Psoas muscle (tissue), 8 donors: Measurements from ENCODE around the gene SLC16A7. TPM values are rescaled to one million over a fixed set of nuclear protein-coding genes. Genes with fewer than 3 reads are reported as not detected.

Source experiments
- ATAC-seq, 4 donors: fragments of 200-7000 bp; cut with Tn5 transposase; one replicate each; pipeline ENCODE4 v1.9.1; 2020; ENCODE audit warnings: moderate library complexity in 3 of 4, mild to moderate bottlenecking in 2 of 4
- DNase-seq, 2 donors: peaks; one replicate each; pipeline ENCODE4 v3.0.0-alpha.2; 2020
- H3K27ac ChIP-seq: fragments of 200-600 bp; one replicate; pipeline ENCODE4 v1.8.0; 2022
- H3K27me3 ChIP-seq, 3 donors: fragments of 200-600 bp in 1 of 3; one replicate each; pipeline versions ENCODE4 v1.6.1 to v1.8.0; 2013 to 2022; ENCODE audit warnings: low read length in 2 of 3, mild to moderate bottlenecking in 2 of 3, moderate library complexity in 1 of 3; ENCODE audit not compliant: insufficient read depth in 3 of 3
- H3K36me3 ChIP-seq, 2 donors: fragments of 200-600 bp in 1 of 2; one replicate each; pipeline versions ENCODE4 v1.6.1 to v1.8.0; 2013 to 2022; ENCODE audit warnings: low read depth in 1 of 2, mild to moderate bottlenecking in 1 of 2, moderate library complexity in 1 of 2; ENCODE audit not compliant: insufficient read depth in 1 of 2
- H3K4me1 ChIP-seq: fragments of 200-600 bp; one replicate; pipeline ENCODE4 v1.8.0; 2022
- H3K4me3 ChIP-seq: fragments of 200-600 bp; one replicate; pipeline ENCODE4 v1.8.0; 2022; ENCODE audit warnings: mild to moderate bottlenecking
- H3K9me3 ChIP-seq: fragments of 200-600 bp; one replicate; pipeline ENCODE4 v1.8.0; 2022
- CTCF ChIP-seq: fragments of 200-600 bp; IDR thresholded peaks from one replicate; pipeline ENCODE4 v1.8.0; 2022; ENCODE audit warnings: antibody characterized with exemption
- WGBS, 3 donors: extraction: QIAGEN DNeasy Blood & Tissue Kit; methylation state at CpG; one replicate each; pipeline versions ENCODE4 v1.1.6 to v1.1.7; 2013; 5-methylcytosine and 5-hydroxymethylcytosine counted together
- intact Hi-C, 2 donors: fragments of 100-400 bp; cut with DNase I; formaldehyde crosslinking; loops; one replicate each; pipeline versions ENCODE4 v1.11.0 to v1.14.2; 2022
- polyA plus RNA-seq, 3 donors: library from polyadenylated mRNA; stranded (reverse); fragments of 200-250 nt; gene quantifications; one replicate each; pipeline ENCODE4 v1.2.3, GENCODE V29; 2013
- total RNA-seq, 4 donors: library from RNA; stranded (reverse); fragmentation: NEBNext Ultra II Directional in 2 of 4; extraction: Animal tissue kit (Norgen Biotek cat#: 25700) in 2 of 4; gene quantifications; one replicate each; pipeline versions ENCODE4 v1.2.1 to v1.2.4, GENCODE V29; 2021 to 2023
- donor health status: healthy with polysubstance abuse.
- donor health status: DM: no; HTN: no; CAD: no; lungs with moderate emphysema.
- donor health status: Bipolar disorder and iron deficiency.
- donor health status: healthy.
- donor health status: DM: yes; HTN: yes; CAD: no.
- donor health status: DM: no; HTN: no; CAD: no.
- donor health status: DM: no; HTN: no; CAD: no.
- donor health status: DM: yes; HTN: yes; CAD: no.

SLC16A7 gene
- total and polyA plus RNA-seq, 7 donors = 0.49 to 27.4 (median 5.0) TPM

GRCh38 chr12:59636945-59637691, 41.3 kb downstream of the SLC16A7 start:
- Histone ChIP-seq H3K27me3 (no peaks in the 10 kb centered on the region), H3K4me1 (no peaks in the 10 kb centered on the region), H3K27ac (no peak overlapping the region), H3K4me3 (no peak overlapping the region), H3K36me3 (no peaks in the 10 kb centered on the region), H3K9me3 (no peaks in the 10 kb centered on the region)
- intact Hi-C loops = no loop called here
- DNase-seq = no peak
- no peak for TF ChIP-seq CTCF
- ATAC-seq = no peak
- 82 to 86% (median 84%) methylated on average over 5 of the region's 5 CpGs for WGBS, 3 donors

DNA sequence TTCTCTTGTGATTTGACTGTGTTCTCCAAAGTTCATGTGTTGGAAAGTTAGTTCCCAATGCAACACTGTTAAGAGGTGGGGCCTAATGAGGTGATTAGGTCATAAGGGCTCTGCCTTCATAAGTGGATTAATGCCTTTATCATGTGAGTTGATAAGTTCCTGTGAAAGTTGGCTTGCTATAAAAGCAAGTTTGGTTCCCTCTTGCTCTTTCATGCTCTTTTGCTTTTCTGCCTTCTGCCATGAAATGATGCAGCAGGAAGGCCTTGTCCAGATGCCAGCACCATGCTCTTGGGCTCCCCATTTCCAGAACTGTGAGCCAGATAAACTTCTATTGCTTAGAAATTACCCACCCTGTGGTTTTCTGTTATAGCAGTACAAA, 41.9 kb downstream of the SLC16A7 start:
- Histone ChIP-seq H3K27me3 (no peaks in the 10 kb centered on the region), H3K27ac (no peak overlapping the region), H3K9me3 (no peaks in the 10 kb centered on the region), H3K4me3 (no peak overlapping the region), H3K36me3 (no peaks in the 10 kb centered on the region), H3K4me1 (no peaks in the 10 kb centered on the region)
- TF ChIP-seq CTCF = no peak
- DNase-seq = no peak
- no peak for ATAC-seq
- intact Hi-C loops = no loop called here

DNA sequence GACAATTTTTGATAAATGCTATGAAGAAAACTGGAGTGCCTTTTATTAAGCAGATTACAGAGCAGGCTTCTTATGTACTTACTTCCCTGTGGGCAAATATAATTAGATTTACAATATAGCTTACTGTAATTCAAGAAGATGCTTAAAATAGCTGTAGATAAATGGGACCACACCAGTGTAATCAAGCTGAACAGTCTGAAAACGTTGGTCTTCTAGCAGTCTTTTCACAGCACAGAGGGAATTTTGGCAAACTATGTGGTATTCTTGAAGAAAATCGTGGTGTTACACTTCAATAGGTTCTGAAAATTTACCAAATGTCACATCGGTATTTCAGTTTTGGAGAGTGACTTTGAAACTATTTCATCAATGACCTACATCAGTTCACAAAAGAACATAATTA, 47.7 kb downstream of the SLC16A7 start:
- H3K4me1 ChIP-seq = peaks cover 3% of the 10 kb centered on the region
- no peak for ATAC-seq
- no peak overlapping the region for H3K4me3 ChIP-seq
- 32 to 43% (median 38%) methylated on average over 3 of the region's 3 CpGs for WGBS, 3 donors
- no peaks in the 10 kb centered on the region for H3K27me3 ChIP-seq
- no peak for TF ChIP-seq CTCF
- H3K27ac ChIP-seq = no peak overlapping the region
- intact Hi-C loops = no loop called here
- H3K36me3 ChIP-seq = no peaks in the 10 kb centered on the region
- H3K9me3 ChIP-seq = no peaks in the 10 kb centered on the region
- no peak for DNase-seq

GRCh38 chr12:59645242-59645641, 49.4 kb downstream of the SLC16A7 start:
- DNase-seq (no peak), ATAC-seq (no peak)
- Histone ChIP-seq H3K9me3 (no peaks in the 10 kb centered on the region), H3K4me1 (peaks cover 3% of the 10 kb centered on the region), H3K27ac (no peak overlapping the region), H3K36me3 (no peaks in the 10 kb centered on the region), H3K27me3 (no peaks in the 10 kb centered on the region), H3K4me3 (no peak overlapping the region)
- intact Hi-C loops = no loop called here
- 92 to 97% (median 95%) methylated on average over 1 of the region's 1 CpG for WGBS, 3 donors
- TF ChIP-seq CTCF = no peak

GRCh38 chr12:59646636-59647035, 50.8 kb downstream of the SLC16A7 start:
- peaks cover 3% of the 10 kb centered on the region for H3K4me1 ChIP-seq
- no peak for ATAC-seq
- no peak overlapping the region for H3K27ac ChIP-seq
- DNase-seq = no peak
- intact Hi-C loops = no loop called here
- H3K36me3 ChIP-seq = no peaks in the 10 kb centered on the region
- H3K9me3 ChIP-seq = no peaks in the 10 kb centered on the region
- H3K4me3 ChIP-seq = no peak overlapping the region
- H3K27me3 ChIP-seq = no peaks in the 10 kb centered on the region
- no peak for TF ChIP-seq CTCF
